ENCODE results near the gene IL17RD. TPM values are rescaled to one million over a fixed set of nuclear protein-coding genes. Genes with fewer than 3 reads are reported as not detected.

Gene IL17RD
- total RNA-seq, 1 donor from 2014 or later, result 26.1 TPM

DNA sequence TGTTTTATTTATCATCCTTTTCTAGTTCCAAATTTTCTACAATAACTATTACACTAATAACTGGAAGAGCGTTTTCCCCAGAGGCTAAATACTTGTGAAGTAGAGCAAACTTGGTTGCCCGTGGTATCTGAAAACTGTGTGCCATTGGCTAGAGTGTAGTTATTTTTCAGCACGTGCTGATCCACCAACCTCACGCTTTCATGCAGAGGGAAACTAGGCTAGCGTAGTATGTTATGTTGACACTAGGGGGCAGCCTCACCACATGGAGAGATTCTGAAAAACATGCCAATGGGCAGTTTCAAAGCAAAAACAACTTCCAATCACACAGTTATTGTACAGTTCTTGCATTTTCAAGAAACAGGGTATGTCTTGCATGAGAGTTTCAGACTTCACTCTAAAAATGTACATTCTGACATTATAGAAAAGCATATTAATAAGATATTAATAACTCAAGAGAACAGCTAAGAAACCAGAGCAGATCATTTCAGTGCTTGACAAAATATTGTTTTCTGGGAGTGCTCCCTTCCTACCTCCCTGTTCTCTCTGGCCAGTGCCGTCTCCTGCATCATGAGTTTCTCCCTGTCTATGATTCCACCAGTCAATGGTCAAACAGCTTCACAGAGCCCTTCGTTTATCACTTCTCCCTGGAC is 65.0 kb downstream of the IL17RD start:
- Histone ChIP-seq H3K27ac (no peak overlapping the region), H3K9me3 (ENCODE audit: low read depth) (no peaks in the 10 kb centered on the region), H2AFZ (replicated peaks) (no peak overlapping the region), H3K4me3 (no peak overlapping the region), H3K36me3 (peaks cover 12% of the 10 kb centered on the region), H3F3A (ENCODE audit: low read depth) (peaks cover 12% of the 10 kb centered on the region), H3K27me3 (no peaks in the 10 kb centered on the region), H3K4me2 (no peak overlapping the region), H3K4me1 (peaks cover 8% of the 10 kb centered on the region), H3K9ac (no peak overlapping the region), H4K20me1 (ENCODE audit: low read depth) (peaks cover 3% of the 10 kb centered on the region), H3K79me2 (ENCODE audit: low read depth) (no peaks in the 10 kb centered on the region)
- no peak overlapping the region for H3K4me3 Mint-ChIP-seq
- no peaks in the 10 kb centered on the region for H3K9me3 Mint-ChIP-seq
- H3K4me1 Mint-ChIP-seq, result peaks cover 29% of the 10 kb centered on the region
- H3K36me3 Mint-ChIP-seq, result peaks cover 52% of the 10 kb centered on the region
- no peaks in the 10 kb centered on the region for H3K27me3 Mint-ChIP-seq (ENCODE audit: insufficient read depth, low read depth)
- H3K27ac Mint-ChIP-seq, result peak overlapping the region; percentile 51
- TF ChIP-seq EZH2 (IDR thresholded peaks at IDR 0.05) (no peak), EZH2phosphoT487 (IDR thresholded peaks at IDR 0.05) (no peak)
- TF ChIP-seq, protein P1, sequence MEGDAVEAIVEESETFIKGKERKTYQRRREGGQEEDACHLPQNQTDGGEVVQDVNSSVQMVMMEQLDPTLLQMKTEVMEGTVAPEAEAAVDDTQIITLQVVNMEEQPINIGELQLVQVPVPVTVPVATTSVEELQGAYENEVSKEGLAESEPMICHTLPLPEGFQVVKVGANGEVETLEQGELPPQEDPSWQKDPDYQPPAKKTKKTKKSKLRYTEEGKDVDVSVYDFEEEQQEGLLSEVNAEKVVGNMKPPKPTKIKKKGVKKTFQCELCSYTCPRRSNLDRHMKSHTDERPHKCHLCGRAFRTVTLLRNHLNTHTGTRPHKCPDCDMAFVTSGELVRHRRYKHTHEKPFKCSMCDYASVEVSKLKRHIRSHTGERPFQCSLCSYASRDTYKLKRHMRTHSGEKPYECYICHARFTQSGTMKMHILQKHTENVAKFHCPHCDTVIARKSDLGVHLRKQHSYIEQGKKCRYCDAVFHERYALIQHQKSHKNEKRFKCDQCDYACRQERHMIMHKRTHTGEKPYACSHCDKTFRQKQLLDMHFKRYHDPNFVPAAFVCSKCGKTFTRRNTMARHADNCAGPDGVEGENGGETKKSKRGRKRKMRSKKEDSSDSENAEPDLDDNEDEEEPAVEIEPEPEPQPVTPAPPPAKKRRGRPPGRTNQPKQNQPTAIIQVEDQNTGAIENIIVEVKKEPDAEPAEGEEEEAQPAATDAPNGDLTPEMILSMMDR (IDR thresholded peaks at IDR 0.05), result peak; percentile 98
- peak; percentile 81 for DNase-seq (ENCODE audit: low spot score)

DNA sequence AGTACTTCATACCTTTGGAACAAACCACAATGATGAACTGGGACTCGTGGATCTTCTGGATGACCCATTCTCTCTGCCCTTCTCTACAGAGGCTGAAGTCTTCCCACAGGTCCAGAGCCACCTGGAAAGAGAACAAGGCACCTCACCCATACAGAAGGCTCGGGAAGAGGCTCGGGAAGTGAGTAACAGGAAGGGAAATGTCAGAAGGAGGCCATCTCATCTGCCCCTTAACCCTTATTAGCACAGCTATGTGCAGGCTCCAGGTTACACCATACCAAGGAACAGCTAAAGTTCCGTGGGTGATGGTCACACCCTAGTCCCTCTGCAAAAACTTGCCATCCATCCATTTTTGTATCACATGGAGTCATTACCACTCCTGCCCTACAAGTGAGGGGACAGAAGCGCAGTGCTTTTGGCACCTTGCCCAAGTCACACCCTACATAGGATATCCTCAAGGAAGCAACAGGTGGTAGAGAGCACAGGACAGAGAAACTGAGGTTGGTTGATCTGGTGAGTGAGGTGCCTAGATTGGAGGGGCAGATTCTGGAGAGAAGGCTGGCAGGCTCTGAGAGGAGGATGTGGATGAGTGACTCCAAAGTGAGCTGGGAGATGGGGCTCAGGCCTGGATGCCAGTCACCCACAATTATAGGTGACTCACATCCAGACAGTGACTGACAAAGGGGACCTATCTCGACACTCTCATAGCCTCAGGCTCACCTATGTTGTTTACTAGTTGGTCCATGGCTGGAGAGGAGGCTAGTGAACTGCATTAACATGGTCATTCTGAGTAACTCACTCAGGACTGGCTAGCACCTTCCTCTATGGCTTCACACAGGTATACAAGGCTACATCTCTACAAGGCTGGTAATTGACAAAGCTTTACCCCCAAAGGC is 66.5 kb downstream of the IL17RD start:
- H3K4me2 ChIP-seq, result no peak overlapping the region
- H3K9me3 ChIP-seq (ENCODE audit: low read depth), result no peaks in the 10 kb centered on the region
- no peak overlapping the region for H3K4me3 Mint-ChIP-seq
- no peaks in the 10 kb centered on the region for H3K27me3 ChIP-seq
- no peaks in the 10 kb centered on the region for H3K79me2 ChIP-seq (ENCODE audit: low read depth)
- H3K36me3 Mint-ChIP-seq, result peaks cover 59% of the 10 kb centered on the region
- no peak overlapping the region for H3K9ac ChIP-seq
- H3F3A ChIP-seq (ENCODE audit: low read depth), result peaks cover 12% of the 10 kb centered on the region
- peaks cover 4% of the 10 kb centered on the region for H3K36me3 ChIP-seq
- H3K4me1 ChIP-seq, result peaks cover 8% of the 10 kb centered on the region
- no peak overlapping the region for H2AFZ ChIP-seq (replicated peaks)
- H3K9me3 Mint-ChIP-seq, result no peaks in the 10 kb centered on the region
- no peak overlapping the region for H3K4me3 ChIP-seq
- peaks cover 3% of the 10 kb centered on the region for H3K27me3 Mint-ChIP-seq (ENCODE audit: insufficient read depth, low read depth)
- H3K27ac ChIP-seq, result no peak overlapping the region
- no peak for TF ChIP-seq EZH2phosphoT487 (IDR thresholded peaks at IDR 0.05)
- no peak for TF ChIP-seq EZH2 (IDR thresholded peaks at IDR 0.05)
- TF ChIP-seq, protein P1 (IDR thresholded peaks at IDR 0.05), result no peak
- peaks cover 28% of the 10 kb centered on the region for H3K4me1 Mint-ChIP-seq
- DNase-seq (ENCODE audit: low spot score), result no peak
- peaks cover 3% of the 10 kb centered on the region for H4K20me1 ChIP-seq (ENCODE audit: low read depth)
- H3K27ac Mint-ChIP-seq, result no peak overlapping the region

DNA sequence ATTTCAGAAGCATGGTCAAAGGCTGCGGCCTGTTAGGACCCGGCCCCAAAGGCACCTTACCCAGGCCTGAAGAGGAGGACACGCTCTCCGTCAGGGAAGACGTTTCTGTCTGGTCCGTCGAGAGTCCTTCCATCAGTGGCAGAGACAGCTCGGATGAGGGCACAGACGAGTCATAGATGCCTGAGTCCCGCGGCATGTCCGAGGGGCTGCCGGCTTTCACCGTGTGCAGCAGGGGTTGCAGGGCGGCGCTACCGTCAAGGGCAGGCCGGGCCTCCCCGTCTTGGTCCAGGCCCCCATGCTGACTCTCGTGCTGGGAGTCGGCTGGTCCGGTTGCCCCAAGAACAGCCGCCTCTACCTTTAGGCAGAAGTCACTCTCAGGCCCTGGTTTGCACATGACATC is 67.6 kb downstream of the IL17RD start:
- no peak overlapping the region for H3K27ac Mint-ChIP-seq
- H3K27ac ChIP-seq, result no peak overlapping the region
- H3K4me3 ChIP-seq, result no peak overlapping the region
- H3K9ac ChIP-seq, result no peak overlapping the region
- H3K9me3 ChIP-seq (ENCODE audit: low read depth), result no peaks in the 10 kb centered on the region
- H3K27me3 ChIP-seq, result no peaks in the 10 kb centered on the region
- H3K27me3 Mint-ChIP-seq (ENCODE audit: insufficient read depth, low read depth), result peaks cover 5% of the 10 kb centered on the region
- peaks cover 3% of the 10 kb centered on the region for H4K20me1 ChIP-seq (ENCODE audit: low read depth)
- peaks cover 12% of the 10 kb centered on the region for H3F3A ChIP-seq (ENCODE audit: low read depth)
- no peak for DNase-seq (ENCODE audit: low spot score)
- peaks cover 4% of the 10 kb centered on the region for H3K36me3 ChIP-seq
- peaks cover 4% of the 10 kb centered on the region for H3K4me1 ChIP-seq
- no peaks in the 10 kb centered on the region for H3K79me2 ChIP-seq (ENCODE audit: low read depth)
- no peak overlapping the region for H3K4me3 Mint-ChIP-seq
- no peak overlapping the region for H2AFZ ChIP-seq (replicated peaks)
- no peaks in the 10 kb centered on the region for H3K9me3 Mint-ChIP-seq
- H3K36me3 Mint-ChIP-seq, result peaks cover 58% of the 10 kb centered on the region
- no peak for TF ChIP-seq EZH2 (IDR thresholded peaks at IDR 0.05)
- no peak for TF ChIP-seq EZH2phosphoT487 (IDR thresholded peaks at IDR 0.05)
- TF ChIP-seq, protein P1 (IDR thresholded peaks at IDR 0.05), result no peak
- no peak overlapping the region for H3K4me2 ChIP-seq
- H3K4me1 Mint-ChIP-seq, result peaks cover 22% of the 10 kb centered on the region
